HL-60 (cell line): ENCODE measurements around the gene DNAAF8.
A peak's percentile ranks its signal among the peaks of the same experiment; 100 is the strongest.

Experiments
- DNase-seq, 2 experiments: peaks; one replicate each; pipeline ENCODE4 v3.0.0-alpha.2; 2010 to 2020; ENCODE audit warnings: low read depth in 1 of 2, low spot score in 1 of 2
- H3K27ac ChIP-seq: fragments of 250-450 bp; sonication (Bioruptor Pico); replicated peaks from 2 replicates; pipeline ENCODE4 v1.5.1; 2020; ENCODE audit warnings: mild to moderate bottlenecking, moderate library complexity
- H3K27me3 ChIP-seq: fragments of 250-450 bp; sonication (Bioruptor Pico); 2 replicates; pipeline ENCODE4 v1.5.1; 2021; ENCODE audit warnings: mild to moderate bottlenecking, moderate library complexity; ENCODE audit not compliant: insufficient read depth, poor library complexity, severe bottlenecking
- H3K4me3 ChIP-seq: replicated peaks from 2 replicates; pipeline ENCODE4 v1.5.1; 2011; ENCODE audit warnings: mild to moderate bottlenecking, control low read depth, low read length; ENCODE audit not compliant: insufficient read depth
- GABPA ChIP-seq: IDR thresholded peaks from 2 replicates; pipeline ENCODE4 v1.6.1; 2012; ENCODE audit warnings: low read depth
- POLR2AphosphoS5 ChIP-seq: IDR thresholded peaks from 2 replicates; pipeline ENCODE4 v1.6.1; 2012; ENCODE audit warnings: low read depth
- SPI1 ChIP-seq: IDR thresholded peaks from 2 replicates; pipeline ENCODE4 v1.6.1; 2012; ENCODE audit warnings: low read depth, mild to moderate bottlenecking, borderline replicate concordance
- TF ChIP-seq, protein P1 (sequence below): IDR thresholded peaks from 2 replicates; pipeline ENCODE4 v1.6.1; 2012; ENCODE audit warnings: low read depth; ENCODE audit not compliant: insufficient replicate concordance
- TF ChIP-seq, protein P2 (sequence below): IDR thresholded peaks from one replicate; pipeline ENCODE4 v1.5.1; 2011; ENCODE audit warnings: low read length, control low read depth, inconsistent platforms; ENCODE audit not compliant: insufficient read depth

The DNAAF8 gene

DNA sequence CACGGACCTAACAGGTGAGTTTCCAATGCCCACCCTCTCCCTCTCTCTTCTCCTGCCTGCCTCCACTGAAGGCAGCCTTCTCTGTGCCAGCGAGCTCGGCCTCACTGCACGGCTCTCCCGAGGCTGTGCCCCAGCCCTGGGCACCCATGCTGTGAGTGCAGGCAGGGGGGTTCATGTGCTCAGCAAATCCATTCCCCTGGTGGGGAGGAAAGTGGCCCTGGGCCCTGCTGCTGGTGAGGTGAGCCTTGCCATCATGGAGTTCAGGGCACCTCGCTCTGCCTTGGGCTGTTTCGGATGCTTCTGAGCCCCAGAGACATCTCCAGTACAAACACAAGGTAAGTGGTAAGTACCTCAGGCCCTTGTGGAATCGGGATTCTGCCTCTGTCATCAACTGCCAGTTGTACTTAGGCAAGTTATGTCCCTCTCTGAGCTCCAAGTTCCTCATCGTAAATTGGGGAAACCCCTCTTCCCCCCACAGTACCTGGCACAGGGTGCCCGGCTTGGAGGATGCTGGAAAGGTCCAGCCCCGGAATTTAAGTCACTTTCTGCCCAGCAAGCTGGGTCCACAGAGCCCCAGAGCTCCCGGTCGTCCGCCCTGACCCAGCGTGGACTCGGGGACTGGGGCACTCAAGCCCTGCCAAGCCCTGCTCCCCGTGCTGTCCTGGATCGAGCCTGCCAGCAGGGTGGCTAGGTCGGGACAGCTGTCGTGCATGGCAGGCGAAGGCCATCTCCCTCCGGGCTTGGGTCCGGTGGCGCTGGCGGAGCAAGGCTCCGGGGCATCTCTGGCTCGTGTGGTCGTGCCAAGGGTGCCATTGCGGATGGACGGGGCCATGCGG, 41.7 kb upstream of the DNAAF8 start:
- H3K4me3 ChIP-seq = peak overlapping the region; percentile 70
- peak overlapping the region; percentile 72 for H3K27ac ChIP-seq
- DNase-seq = peak; percentile 68 to 75
- TF ChIP-seq POLR2AphosphoS5 (no peak; the same call in 1 of the 2 replicates), GABPA (no peak), SPI1 (peak; percentile 10; the same call in 1 of the 2 replicates)
- TF ChIP-seq, protein P1, sequence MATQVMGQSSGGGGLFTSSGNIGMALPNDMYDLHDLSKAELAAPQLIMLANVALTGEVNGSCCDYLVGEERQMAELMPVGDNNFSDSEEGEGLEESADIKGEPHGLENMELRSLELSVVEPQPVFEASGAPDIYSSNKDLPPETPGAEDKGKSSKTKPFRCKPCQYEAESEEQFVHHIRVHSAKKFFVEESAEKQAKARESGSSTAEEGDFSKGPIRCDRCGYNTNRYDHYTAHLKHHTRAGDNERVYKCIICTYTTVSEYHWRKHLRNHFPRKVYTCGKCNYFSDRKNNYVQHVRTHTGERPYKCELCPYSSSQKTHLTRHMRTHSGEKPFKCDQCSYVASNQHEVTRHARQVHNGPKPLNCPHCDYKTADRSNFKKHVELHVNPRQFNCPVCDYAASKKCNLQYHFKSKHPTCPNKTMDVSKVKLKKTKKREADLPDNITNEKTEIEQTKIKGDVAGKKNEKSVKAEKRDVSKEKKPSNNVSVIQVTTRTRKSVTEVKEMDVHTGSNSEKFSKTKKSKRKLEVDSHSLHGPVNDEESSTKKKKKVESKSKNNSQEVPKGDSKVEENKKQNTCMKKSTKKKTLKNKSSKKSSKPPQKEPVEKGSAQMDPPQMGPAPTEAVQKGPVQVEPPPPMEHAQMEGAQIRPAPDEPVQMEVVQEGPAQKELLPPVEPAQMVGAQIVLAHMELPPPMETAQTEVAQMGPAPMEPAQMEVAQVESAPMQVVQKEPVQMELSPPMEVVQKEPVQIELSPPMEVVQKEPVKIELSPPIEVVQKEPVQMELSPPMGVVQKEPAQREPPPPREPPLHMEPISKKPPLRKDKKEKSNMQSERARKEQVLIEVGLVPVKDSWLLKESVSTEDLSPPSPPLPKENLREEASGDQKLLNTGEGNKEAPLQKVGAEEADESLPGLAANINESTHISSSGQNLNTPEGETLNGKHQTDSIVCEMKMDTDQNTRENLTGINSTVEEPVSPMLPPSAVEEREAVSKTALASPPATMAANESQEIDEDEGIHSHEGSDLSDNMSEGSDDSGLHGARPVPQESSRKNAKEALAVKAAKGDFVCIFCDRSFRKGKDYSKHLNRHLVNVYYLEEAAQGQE = no peak
- TF ChIP-seq, protein P2, sequence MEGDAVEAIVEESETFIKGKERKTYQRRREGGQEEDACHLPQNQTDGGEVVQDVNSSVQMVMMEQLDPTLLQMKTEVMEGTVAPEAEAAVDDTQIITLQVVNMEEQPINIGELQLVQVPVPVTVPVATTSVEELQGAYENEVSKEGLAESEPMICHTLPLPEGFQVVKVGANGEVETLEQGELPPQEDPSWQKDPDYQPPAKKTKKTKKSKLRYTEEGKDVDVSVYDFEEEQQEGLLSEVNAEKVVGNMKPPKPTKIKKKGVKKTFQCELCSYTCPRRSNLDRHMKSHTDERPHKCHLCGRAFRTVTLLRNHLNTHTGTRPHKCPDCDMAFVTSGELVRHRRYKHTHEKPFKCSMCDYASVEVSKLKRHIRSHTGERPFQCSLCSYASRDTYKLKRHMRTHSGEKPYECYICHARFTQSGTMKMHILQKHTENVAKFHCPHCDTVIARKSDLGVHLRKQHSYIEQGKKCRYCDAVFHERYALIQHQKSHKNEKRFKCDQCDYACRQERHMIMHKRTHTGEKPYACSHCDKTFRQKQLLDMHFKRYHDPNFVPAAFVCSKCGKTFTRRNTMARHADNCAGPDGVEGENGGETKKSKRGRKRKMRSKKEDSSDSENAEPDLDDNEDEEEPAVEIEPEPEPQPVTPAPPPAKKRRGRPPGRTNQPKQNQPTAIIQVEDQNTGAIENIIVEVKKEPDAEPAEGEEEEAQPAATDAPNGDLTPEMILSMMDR = no peak
- H3K27me3 ChIP-seq = no peaks in the 10 kb centered on the region

DNA sequence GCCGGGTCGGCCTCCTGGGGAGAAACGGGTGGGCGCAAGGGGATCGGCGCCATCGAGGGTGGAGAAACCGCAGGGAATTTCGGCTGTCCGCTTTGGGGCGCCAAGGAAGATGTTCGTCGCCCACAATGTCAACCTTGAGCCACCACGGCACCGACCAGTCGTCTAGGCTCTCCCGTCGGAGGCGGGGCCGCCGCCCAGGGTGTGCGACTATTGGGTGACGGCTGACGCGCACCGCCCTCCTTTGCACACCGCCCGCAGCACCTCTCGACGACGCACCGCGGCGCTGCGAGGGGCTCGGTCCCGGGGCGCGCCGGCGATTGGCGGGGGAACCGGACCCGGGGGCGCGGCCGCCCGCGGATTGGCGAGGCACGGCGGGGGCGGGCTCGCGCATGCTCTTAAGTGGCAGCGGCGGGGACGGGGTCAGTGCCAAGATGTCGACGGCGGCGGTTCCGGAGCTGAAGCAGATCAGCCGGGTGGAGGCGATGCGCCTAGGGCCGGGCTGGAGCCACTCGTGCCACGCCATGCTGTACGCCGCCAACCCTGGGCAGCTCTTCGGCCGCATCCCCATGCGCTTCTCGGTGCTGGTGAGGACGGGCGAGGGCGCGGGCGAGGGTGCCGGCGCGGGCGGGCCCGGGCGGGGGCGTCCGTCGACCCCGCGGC, 40.9 kb upstream of the DNAAF8 start, which contains the start of gene NUDT16L1:
Gene NUDT16L1 (plus strand): TSS at position 267 of the 660 bp plus-strand sequence. CDS start 165 bp downstream, at position 432.
- Histone ChIP-seq H3K27me3 (no peaks in the 10 kb centered on the region), H3K27ac (peak within 1 kb of the TSS; percentile 74), H3K4me3 (peak within 1 kb of the TSS; percentile 99)
- DNase-seq = peak; percentile 89 to 96
- TF ChIP-seq SPI1 (no peak), POLR2AphosphoS5 (peak; percentile 76; the same call in 1 of the 2 replicates)
- TF ChIP-seq, protein P1 = peak; percentile 39

DNA sequence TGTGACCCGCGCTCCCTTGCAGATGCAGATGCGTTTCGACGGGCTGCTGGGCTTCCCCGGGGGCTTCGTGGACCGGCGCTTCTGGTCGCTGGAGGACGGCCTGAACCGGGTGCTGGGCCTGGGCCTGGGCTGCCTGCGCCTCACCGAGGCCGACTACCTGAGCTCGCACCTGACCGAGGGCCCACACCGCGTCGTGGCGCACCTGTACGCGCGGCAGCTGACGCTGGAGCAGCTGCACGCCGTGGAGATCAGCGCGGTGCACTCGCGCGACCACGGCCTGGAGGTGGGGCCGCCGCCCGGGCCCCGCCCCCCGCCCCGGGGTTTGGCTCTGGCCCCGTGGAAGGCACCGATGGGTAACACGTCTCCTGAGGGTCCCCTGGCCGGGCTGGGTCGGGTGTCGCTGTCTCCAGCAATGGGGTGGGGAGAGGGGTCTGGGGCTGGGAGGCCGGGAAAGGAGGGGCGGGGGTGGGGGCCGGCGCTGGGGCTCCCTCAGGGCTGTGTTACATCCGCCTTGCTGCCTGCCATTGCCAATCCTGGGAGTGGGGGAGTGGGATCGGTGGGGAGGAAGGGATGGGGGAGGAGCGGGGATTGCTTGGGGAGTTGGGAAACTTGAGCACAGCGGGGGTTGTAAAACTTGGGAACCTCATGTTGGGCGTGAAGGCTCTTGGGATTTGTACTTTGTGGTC, 40.2 kb upstream of the DNAAF8 start:
- peak overlapping the region; percentile 99 for H3K4me3 ChIP-seq
- H3K27me3 ChIP-seq = no peaks in the 10 kb centered on the region
- no peak for TF ChIP-seq POLR2AphosphoS5
- DNase-seq = no peak
- H3K27ac ChIP-seq = peak overlapping the region; percentile 74

DNA sequence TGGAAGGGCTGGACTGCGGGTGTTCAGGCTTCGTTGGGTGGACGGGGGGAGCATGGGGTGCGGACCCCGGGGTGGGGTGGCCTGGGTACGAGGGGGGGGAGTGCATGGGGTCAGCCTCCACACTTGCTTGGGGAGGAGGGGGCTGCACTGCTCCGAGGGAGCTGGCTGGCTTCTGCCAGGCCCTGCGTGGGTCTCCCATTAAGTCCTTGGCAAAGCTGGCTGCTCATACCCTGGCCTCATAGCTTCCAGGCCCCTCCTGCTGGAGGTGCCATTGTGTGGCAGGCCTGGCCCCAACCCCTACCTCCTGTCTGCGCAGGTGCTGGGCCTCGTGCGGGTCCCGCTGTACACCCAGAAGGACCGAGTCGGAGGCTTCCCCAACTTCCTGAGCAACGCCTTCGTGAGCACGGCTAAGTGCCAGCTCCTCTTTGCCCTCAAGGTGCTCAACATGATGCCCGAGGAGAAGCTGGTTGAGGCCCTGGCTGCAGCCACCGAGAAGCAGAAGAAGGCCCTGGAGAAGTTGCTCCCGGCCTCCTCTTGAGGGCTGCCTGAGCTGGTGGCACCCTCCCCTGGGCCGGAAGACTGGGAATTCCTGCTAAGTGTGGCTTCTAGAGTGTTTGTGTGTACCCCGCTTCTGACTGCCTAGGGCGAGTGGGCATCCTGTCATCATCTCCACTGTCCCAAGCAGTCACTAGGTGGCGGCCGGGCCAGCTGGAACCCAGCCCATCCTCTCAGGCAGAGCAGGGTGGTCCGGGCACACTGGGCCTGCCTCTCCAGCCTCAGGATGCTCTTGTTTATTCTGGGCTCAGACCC, 39.5 kb upstream of the DNAAF8 start:
- Histone ChIP-seq H3K27me3 (no peaks in the 10 kb centered on the region), H3K27ac (peak overlapping the region; percentile 28; the same call in 1 of the 2 replicates), H3K4me3 (peak overlapping the region; percentile 99)
- no peak for DNase-seq
- peak; percentile 29; the same call in 1 of the 2 replicates for TF ChIP-seq POLR2AphosphoS5
- TF ChIP-seq, protein P2 = no peak
